Mucosa of descending colon (tissue), 3 donors: ENCODE data around the gene LRCOL1. TPM values are rescaled to one million over a fixed set of nuclear protein-coding genes. Genes with fewer than 3 reads are reported as not detected.

Experiments
- ATAC-seq: fragments of 200-7000 bp; cut with Tn5 transposase; one replicate; pipeline ENCODE4 v1.9.1; 2020; ENCODE audit warnings: mild to moderate bottlenecking, moderate library complexity
- DNase-seq, 3 donors: peaks; one replicate each; pipeline ENCODE4 v3.0.0-alpha.2; 2020
- H3K36me3 ChIP-seq: fragments of 200-600 bp; one replicate; pipeline ENCODE4 v1.8.0; 2021; ENCODE audit warnings: low read depth, mild to moderate bottlenecking
- H3K4me1 ChIP-seq: fragments of 200-600 bp; one replicate; pipeline ENCODE4 v1.8.0; 2021; ENCODE audit warnings: low read depth, mild to moderate bottlenecking
- H3K4me3 ChIP-seq: fragments of 200-600 bp; one replicate; pipeline ENCODE4 v1.8.0; 2021; ENCODE audit warnings: mild to moderate bottlenecking
- H3K9me3 ChIP-seq: fragments of 200-600 bp; one replicate; pipeline ENCODE4 v1.8.0; 2021; ENCODE audit warnings: mild to moderate bottlenecking
- intact Hi-C, 2 donors: fragments of 100-400 bp; cut with DNase I in 1 of 2; cut with micrococcal nuclease in 1 of 2; formaldehyde crosslinking; loops; one replicate each; pipeline versions ENCODE4 v1.11.0 to v1.11.1; 2022; cut with DNase I, micrococcal nuclease
- total RNA-seq, 3 donors: library from RNA; stranded (reverse); fragmentation: NEBNext Ultra II Directional in 2 of 3; extraction: Animal tissue kit (Norgen Biotek cat#: 25700) in 2 of 3; gene quantifications; one replicate each; pipeline versions ENCODE4 v1.2.1 to v1.2.4, GENCODE V29; 2021 to 2023
- TF ChIP-seq, protein P1 (sequence below): fragments of 200-600 bp; IDR thresholded peaks from one replicate; pipeline ENCODE4 v1.8.0; 2022; ENCODE audit warnings: antibody characterized with exemption, mild to moderate bottlenecking
- donor health status: DM: no; HTN: no; CAD: no; lungs with moderate emphysema.
- donor health status: DM: no; HTN: no; CAD: no.
- donor health status: DM: no; HTN: yes; CAD: no.

The LRCOL1 gene
- total RNA-seq, 3 donors from 2014 or later = not detected

DNA sequence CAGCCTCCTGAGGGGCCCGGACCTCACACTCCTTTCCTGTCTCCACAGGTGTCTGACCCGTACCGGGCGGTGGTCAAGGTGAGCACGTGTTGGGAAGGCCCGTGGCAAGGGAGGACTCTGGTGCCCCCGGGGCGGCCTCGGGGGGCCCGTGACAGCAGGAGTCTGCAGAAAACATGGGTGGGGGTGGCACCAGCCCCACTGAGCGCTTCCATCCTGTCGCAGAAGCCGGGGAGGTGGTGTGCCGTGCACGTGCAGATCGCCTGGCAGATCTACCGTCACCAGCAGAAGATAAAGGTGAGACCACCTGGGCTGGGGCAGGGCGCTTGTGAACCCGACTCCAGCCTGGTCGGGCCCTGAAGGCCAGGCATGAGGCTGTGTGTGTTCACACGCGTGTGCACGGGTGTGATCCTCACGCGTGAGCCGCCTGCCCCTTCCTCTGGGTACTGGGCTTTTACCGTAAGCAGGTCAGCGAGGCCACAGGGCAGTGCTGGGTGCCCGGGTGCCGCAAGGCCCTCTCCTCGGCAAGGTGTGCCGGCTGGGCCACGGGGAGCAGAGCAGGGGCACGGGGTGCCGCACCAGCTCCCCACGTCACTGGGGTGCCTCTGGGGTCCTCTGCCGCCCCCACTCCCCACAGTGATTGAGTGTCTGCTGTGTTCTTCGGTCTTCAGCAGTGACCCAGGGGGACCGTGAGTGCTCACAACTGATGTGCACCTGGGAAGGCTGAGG is 35.9 kb downstream of the LRCOL1 start:
- DNase-seq (no peak), ATAC-seq (no peak)
- TF ChIP-seq, protein P1, sequence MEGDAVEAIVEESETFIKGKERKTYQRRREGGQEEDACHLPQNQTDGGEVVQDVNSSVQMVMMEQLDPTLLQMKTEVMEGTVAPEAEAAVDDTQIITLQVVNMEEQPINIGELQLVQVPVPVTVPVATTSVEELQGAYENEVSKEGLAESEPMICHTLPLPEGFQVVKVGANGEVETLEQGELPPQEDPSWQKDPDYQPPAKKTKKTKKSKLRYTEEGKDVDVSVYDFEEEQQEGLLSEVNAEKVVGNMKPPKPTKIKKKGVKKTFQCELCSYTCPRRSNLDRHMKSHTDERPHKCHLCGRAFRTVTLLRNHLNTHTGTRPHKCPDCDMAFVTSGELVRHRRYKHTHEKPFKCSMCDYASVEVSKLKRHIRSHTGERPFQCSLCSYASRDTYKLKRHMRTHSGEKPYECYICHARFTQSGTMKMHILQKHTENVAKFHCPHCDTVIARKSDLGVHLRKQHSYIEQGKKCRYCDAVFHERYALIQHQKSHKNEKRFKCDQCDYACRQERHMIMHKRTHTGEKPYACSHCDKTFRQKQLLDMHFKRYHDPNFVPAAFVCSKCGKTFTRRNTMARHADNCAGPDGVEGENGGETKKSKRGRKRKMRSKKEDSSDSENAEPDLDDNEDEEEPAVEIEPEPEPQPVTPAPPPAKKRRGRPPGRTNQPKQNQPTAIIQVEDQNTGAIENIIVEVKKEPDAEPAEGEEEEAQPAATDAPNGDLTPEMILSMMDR = no peak
- Histone ChIP-seq H3K4me3 (no peak overlapping the region), H3K36me3 (no peaks in the 10 kb centered on the region), H3K9me3 (no peaks in the 10 kb centered on the region), H3K4me1 (no peaks in the 10 kb centered on the region)
- intact Hi-C loops = no loop called here

DNA sequence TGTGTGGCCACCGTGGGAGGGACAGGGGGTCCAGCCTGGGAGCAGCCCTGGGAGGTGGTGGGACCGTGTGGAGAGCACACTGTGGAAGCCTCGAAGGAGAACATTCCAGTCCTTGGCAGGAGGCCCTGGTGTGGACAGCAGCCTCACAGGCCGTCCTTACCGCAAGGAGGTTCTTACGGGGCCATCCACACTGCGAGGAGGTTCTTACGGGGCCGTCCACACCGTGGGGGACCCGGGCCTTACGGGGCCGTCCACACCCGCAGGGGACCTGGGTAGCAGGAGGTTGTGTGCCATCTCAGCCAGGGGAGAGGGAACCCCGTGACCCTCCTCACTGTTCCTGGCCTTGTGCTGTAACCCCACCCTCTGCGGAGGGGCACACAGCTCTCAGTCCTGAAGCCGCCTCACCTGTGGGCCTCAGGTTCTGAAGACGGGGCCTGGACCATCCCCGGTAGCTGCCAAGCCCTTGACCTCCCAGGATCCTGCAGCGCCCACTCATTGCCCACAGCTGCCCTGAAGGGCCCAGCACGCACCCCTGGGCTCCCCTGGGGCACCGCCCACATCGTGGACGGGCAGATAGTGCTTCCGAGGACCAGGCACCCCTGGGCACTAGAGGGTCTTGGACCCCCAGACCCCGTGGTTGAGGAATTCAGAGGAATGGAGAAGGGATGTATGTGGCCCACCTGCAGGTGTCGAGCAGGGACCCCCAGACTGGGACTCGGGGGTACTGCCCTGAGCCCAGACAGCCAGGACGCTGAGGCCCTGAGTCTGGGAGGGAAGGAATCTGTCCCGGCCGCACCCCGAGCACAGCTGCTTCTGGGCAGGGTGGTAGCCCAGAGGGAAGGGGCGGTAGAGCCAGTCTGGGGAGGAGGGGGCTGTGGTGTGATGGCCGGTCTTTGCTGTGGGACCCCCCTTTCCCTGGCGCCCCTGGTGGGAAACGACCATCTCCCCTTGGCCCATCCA is 37.3 kb downstream of the LRCOL1 start:
- Histone ChIP-seq H3K9me3 (no peaks in the 10 kb centered on the region), H3K4me3 (no peak overlapping the region), H3K4me1 (no peaks in the 10 kb centered on the region), H3K36me3 (no peaks in the 10 kb centered on the region)
- ATAC-seq (no peak), DNase-seq (no peak)
- TF ChIP-seq, protein P1 = no peak
- intact Hi-C loops = no loop called here

DNA sequence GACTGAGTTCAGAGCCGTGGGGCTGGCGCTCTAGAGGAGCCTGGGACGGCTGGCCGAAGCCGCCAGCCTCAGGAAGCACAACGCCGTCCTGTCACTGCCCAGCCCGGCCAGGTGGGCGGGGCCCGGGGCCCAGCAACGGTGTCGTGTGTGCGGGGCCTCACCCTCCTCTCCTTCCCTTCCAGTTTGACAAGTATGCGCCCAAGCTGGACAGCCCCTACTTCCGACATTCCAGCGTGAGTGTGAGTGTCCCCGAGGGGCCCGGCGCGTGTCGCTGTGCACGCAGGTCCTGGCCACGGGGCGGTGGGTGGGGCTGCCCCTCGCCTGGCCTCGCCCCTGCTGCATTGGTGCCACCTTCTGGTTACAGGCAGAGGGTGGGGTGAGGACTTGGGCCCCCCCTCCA is 38.3 kb downstream of the LRCOL1 start:
- intact Hi-C loops = no loop called here
- TF ChIP-seq, protein P1 = no peak
- ATAC-seq (peak; percentile 6), DNase-seq (no peak)
- H3K4me3 ChIP-seq = no peak overlapping the region
- H3K4me1 ChIP-seq = no peaks in the 10 kb centered on the region
- no peaks in the 10 kb centered on the region for H3K36me3 ChIP-seq
- no peaks in the 10 kb centered on the region for H3K9me3 ChIP-seq

DNA sequence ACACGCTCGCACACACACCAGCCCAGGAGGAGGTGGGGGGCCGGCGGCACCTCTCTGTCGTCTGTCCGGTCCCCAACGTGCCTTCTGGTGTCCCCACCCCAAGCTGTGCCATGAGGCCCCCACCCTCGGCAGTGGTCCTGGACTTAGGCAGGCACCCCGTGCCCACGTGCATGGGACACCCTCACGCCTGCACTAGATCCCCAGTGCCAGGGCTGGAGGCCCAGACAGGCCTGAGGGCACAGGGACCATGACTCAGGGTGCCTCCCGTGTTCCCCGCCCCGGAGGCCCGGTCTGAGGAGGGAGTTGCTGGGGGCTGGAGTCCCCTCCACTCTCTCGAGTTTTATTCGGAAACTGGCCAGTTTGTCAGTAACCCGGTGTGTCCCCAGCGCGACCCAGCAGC is 38.8 kb downstream of the LRCOL1 start:
- TF ChIP-seq, protein P1 = no peak
- intact Hi-C loops = no loop called here
- Histone ChIP-seq H3K4me3 (no peak overlapping the region), H3K4me1 (no peaks in the 10 kb centered on the region), H3K36me3 (no peaks in the 10 kb centered on the region), H3K9me3 (no peaks in the 10 kb centered on the region)
- ATAC-seq = no peak
- no peak for DNase-seq

DNA sequence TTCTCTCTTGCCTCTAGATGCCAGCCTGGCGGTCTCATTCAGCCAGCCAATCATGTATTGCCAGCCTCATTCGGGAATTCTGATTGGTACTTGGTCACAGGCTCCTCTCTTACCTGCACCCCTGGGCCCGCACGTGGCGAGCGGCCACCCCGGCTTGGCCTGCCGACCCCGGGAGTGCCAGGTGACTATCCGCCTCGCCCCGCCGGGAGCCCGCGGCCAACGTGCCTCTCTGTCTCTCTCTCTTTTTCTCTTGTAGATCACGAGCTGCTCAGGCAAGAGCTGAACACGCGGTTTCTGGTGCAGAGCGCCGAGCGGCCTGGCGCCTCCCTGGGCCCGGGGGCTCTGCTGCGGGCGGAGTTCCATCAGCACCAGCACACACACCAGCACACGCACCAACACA is 39.3 kb downstream of the LRCOL1 start:
- DNase-seq (no peak), ATAC-seq (no peak)
- Histone ChIP-seq H3K4me3 (no peak overlapping the region), H3K36me3 (no peaks in the 10 kb centered on the region), H3K9me3 (no peaks in the 10 kb centered on the region), H3K4me1 (no peaks in the 10 kb centered on the region)
- intact Hi-C loops = no loop called here
- TF ChIP-seq, protein P1 = no peak
